Dermis microvascular lymphatic vessel endothelial cell (primary cell): ENCODE results near the gene HSPBAP1. TPM values are rescaled to one million over a fixed set of nuclear protein-coding genes. Genes with fewer than 3 reads are reported as not detected.

ENCODE experiments used
- DNase-seq, 2 donors: peaks; one replicate each; pipeline versions ENCODE4 v3.0.0 to v3.0.0-alpha.2; 2010; ENCODE audit warnings: low read depth in 2 of 2
- total RNA-seq: library from RNA; depleted of rRNA; stranded (reverse); fragments of >200 nt; gene quantifications from 2 replicates; pipeline ENCODE4 v1.2.1, GENCODE V29; 2014

HSPBAP1 gene
- 7.2 and 9.2 TPM in 2 replicates for total RNA-seq

GRCh38 chr3:122793568-122794416, at the start of gene HSPBAP1:
Gene HSPBAP1, minus strand, starts transcription at chr3:122793831. Its CDS starts 151 bp downstream, at chr3:122793680.
- DNase-seq: peak; percentile 82 to 96

GRCh38 chr3:122835590-122835989, 42.0 kb upstream of the HSPBAP1 start:
- no peak for DNase-seq

- no peak for DNase-seq
Measured at GRCh38 chr3:122828281-122828680, 34.6 kb upstream of the HSPBAP1 start.

GRCh38 chr3:122826278-122826677, 32.6 kb upstream of the HSPBAP1 start:
- DNase-seq: no peak

- DNase-seq: no peak
Measured at GRCh38 chr3:122825460-122825859, 31.8 kb upstream of the HSPBAP1 start.

- no peak for DNase-seq
Measured at GRCh38 chr3:122824465-122825381, 31.1 kb upstream of the HSPBAP1 start.

GRCh38 chr3:122816587-122816986, 23.0 kb upstream of the HSPBAP1 start:
- no peak for DNase-seq

GRCh38 chr3:122810734-122811133, 17.1 kb upstream of the HSPBAP1 start:
- DNase-seq: no peak

- no peak for DNase-seq
Measured at GRCh38 chr3:122803977-122804376, 10.3 kb upstream of the HSPBAP1 start.

GRCh38 chr3:122802323-122802722, 8.7 kb upstream of the HSPBAP1 start:
- no peak for DNase-seq

- no peak for DNase-seq
Measured at GRCh38 chr3:122800706-122801237, 7.1 kb upstream of the HSPBAP1 start.

- no peak for DNase-seq
Measured at GRCh38 chr3:122800031-122800430, 6.4 kb upstream of the HSPBAP1 start.

GRCh38 chr3:122799322-122799721, 5.7 kb upstream of the HSPBAP1 start:
- no peak for DNase-seq

- DNase-seq: no peak
Measured at GRCh38 chr3:122797291-122797690, 3.7 kb upstream of the HSPBAP1 start.

- DNase-seq: no peak
Measured at GRCh38 chr3:122795674-122796195, 2.1 kb upstream of the HSPBAP1 start.

- peak; percentile 45 to 85 for DNase-seq
Measured at GRCh38 chr3:122794779-122795673, 1.4 kb upstream of the HSPBAP1 start, which contains the start of gene SLC49A4. Gene SLC49A4, plus strand, starts transcription at chr3:122795069. Its CDS starts 124 bp downstream, at chr3:122795193.

- DNase-seq: no peak
Measured at GRCh38 chr3:122794483-122794778, 800 bp upstream of the HSPBAP1 start.

- DNase-seq: no peak
Measured at GRCh38 chr3:122789585-122790273, 3.9 kb downstream of the HSPBAP1 start.

GRCh38 chr3:122787872-122788271, 5.8 kb downstream of the HSPBAP1 start:
- no peak for DNase-seq

GRCh38 chr3:122786066-122786465, 7.6 kb downstream of the HSPBAP1 start:
- no peak for DNase-seq
